Measurements from ENCODE around the gene DCAF10. TPM values are rescaled to one million over a fixed set of nuclear protein-coding genes. Genes with fewer than 3 reads are reported as not detected.

Gene DCAF10
- total and polyA plus RNA-seq, 2 of the 13 experiments (the other 11 are each of a cell fraction or from before 2014, with no cell fraction given), result 9.2 to 20.3 TPM

- TF ChIP-seq SNAPC4 (CRISPR knock-in tag; IDR thresholded peaks at IDR 0.05), result 0 out of 2 replicates have a peak, but pooled peaks have one; percentile 62
- TF ChIP-seq ZNF572 (CRISPR knock-in tag; IDR thresholded peaks at IDR 0.05), result no peak
- no peak for TF ChIP-seq ZNF784 (CRISPR knock-in tag; IDR thresholded peaks at IDR 0.05; ENCODE audit: borderline replicate concordance)
- TF ChIP-seq ZNF235 (CRISPR knock-in tag; IDR thresholded peaks at IDR 0.05; ENCODE audit: borderline replicate concordance), result peak; percentile 81
- peak; percentile 69 for TF ChIP-seq GABPA (IDR thresholded peaks at IDR 0.05; ENCODE audit: low read depth, low read length)
- TF ChIP-seq GABPA (CRISPR knock-in tag; IDR thresholded peaks at IDR 0.05; ENCODE audit: low read depth), result peak; percentile 92
- 0 out of 2 replicates have a peak, but pooled peaks have one; percentile 15 for TF ChIP-seq MEF2D (CRISPR knock-in tag; IDR thresholded peaks at IDR 0.05)
- TF ChIP-seq ZNF350 (CRISPR knock-in tag; IDR thresholded peaks at IDR 0.05; ENCODE audit: borderline replicate concordance, low read depth), result peak; percentile 25; the same call in 1 of the 2 replicates
- peak; percentile 53 for TF ChIP-seq CEBPG (CRISPR knock-in tag; IDR thresholded peaks at IDR 0.05)
- peak; percentile 34; the same call in 1 of the 2 replicates for TF ChIP-seq GATAD1 (CRISPR knock-in tag; IDR thresholded peaks at IDR 0.05)
- TF ChIP-seq ZNF431 (CRISPR knock-in tag; IDR thresholded peaks at IDR 0.05; ENCODE audit: borderline replicate concordance, low read depth), result no peak
- peak; percentile 78 for TF ChIP-seq ZNF501 (CRISPR knock-in tag; IDR thresholded peaks at IDR 0.05)
- no peak for TF ChIP-seq ZFYVE20 (CRISPR knock-in tag; IDR thresholded peaks at IDR 0.05; ENCODE audit: borderline replicate concordance, low read depth)
- TF ChIP-seq ZNF329 (CRISPR knock-in tag; IDR thresholded peaks at IDR 0.05; ENCODE audit: low read depth), result no peak
- peak; percentile 55; the same call in 1 of the 2 replicates for TF ChIP-seq TARDBP (CRISPR knock-in tag; IDR thresholded peaks at IDR 0.05)
- TF ChIP-seq SUZ12 (IDR thresholded peaks at IDR 0.05; ENCODE audit: low read depth, low read length), result peak; percentile 37; the same call in 1 of the 2 replicates
- TF ChIP-seq ZBTB49 (CRISPR knock-in tag; IDR thresholded peaks at IDR 0.05; ENCODE audit: borderline replicate concordance), result no peak
- TF ChIP-seq HNRNPLL (IDR thresholded peaks at IDR 0.05; ENCODE audit: low read depth, low read length, poor library complexity, severe bottlenecking), result peak; percentile 69
- 0 out of 2 replicates have a peak, but pooled peaks have one; percentile 8 for TF ChIP-seq FOSL2 (CRISPR knock-in tag; IDR thresholded peaks at IDR 0.05)
These were observed 47.0 kb upstream of the DCAF10 start, which contains the start of gene TRMT10B (continued) for GRCh38 chr9:37753489-37754190.

Measured in HepG2 (cell line).